Muscle of leg (tissue), 11 donors: ENCODE data around the gene FOXA2. TPM values are rescaled to one million over a fixed set of nuclear protein-coding genes. Genes with fewer than 3 reads are reported as not detected.
"Not testable (repeated sequence)": the region's sequence is repeated elsewhere in the genome, so short reads cannot be mapped to it uniquely, and the experiment has no call there.

Experiments used
- DNase-seq: peaks from one replicate; pipeline ENCODE4 v3.0.0; 2013
- H3K27ac ChIP-seq: one replicate; pipeline ENCODE4 v1.5.1; 2013; ENCODE audit warnings: mild to moderate bottlenecking, low read length, control low read depth
- H3K27me3 ChIP-seq: one replicate; pipeline ENCODE4 v1.6.1; 2013; ENCODE audit warnings: low read length; ENCODE audit not compliant: control insufficient read depth, insufficient read depth
- H3K36me3 ChIP-seq: one replicate; pipeline ENCODE4 v1.6.1; 2013; ENCODE audit warnings: low read length; ENCODE audit not compliant: control insufficient read depth, insufficient read depth
- H3K4me1 ChIP-seq: one replicate; pipeline ENCODE4 v1.6.1; 2013; ENCODE audit warnings: low read length; ENCODE audit not compliant: control insufficient read depth, insufficient read depth
- H3K4me3 ChIP-seq: one replicate; pipeline ENCODE4 v1.5.1; 2013; ENCODE audit warnings: low read length, control low read depth
- H3K9me3 ChIP-seq: replicated peaks from 2 replicates; pipeline ENCODE4 v1.6.1; 2013; ENCODE audit warnings: low read depth, low read length; ENCODE audit not compliant: control insufficient read depth
- WGBS: methylation state at CpG from one replicate; pipeline ENCODE4 v1.1.5; 2013; ENCODE audit warnings: missing lambda C conversion rate; ENCODE audit not compliant: insufficient coverage; 5-methylcytosine and 5-hydroxymethylcytosine counted together
- polyA plus RNA-seq, 8 donors: library from polyadenylated mRNA; unstranded; fragments of 120-200 nt; gene quantifications; one replicate each; pipeline versions ENCODE4 v1.2.1 to v1.2.3, GENCODE V29; 2013; ENCODE audit warnings: inconsistent platforms in 1 of 8, low replicate concordance in 1 of 8; ENCODE audit not compliant: insufficient read length in 8 of 8, insufficient read depth in 1 of 8
- total RNA-seq: library from RNA; stranded (reverse); fragments of 120-200 nt; gene quantifications from one replicate; pipeline ENCODE4 v1.2.4, GENCODE V29; 2013

The FOXA2 gene
- total and polyA plus RNA-seq, 9 donors, result 0.05 to 0.91 (median 0.11) TPM; not detected in 5

DNA sequence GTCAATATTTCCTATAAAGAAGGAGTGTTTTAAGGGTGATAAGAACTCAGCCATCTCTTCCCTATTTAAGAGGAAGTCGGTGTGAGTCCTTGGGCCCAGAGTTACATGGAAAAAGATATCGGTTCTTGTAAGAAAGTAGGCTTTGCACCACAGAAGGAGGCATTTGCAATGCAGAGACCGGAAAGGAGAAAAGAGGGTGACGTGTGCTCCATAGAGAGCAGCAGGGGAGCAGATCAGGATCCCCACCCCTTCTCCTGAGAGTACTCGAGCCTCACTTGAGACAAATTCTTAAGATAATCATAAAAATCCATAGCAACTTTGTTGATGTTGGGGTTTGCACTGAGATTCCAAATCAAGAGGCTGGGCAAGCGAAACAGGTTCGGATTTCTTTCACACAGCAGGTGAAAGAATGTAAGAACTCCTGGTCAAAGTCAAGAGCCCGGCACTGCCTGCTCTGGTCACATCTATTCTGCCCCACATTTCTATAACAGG is 27.8 kb downstream of the FOXA2 start:
- peaks cover 2% of the 10 kb centered on the region for H3K4me1 ChIP-seq
- H3K27me3 ChIP-seq, result peaks cover 45% of the 10 kb centered on the region
- H3K27ac ChIP-seq, result no peak overlapping the region
- H3K9me3 ChIP-seq, result no peaks in the 10 kb centered on the region
- WGBS, result 20% methylated on average over 1 of the region's 8 CpGs
- no peak overlapping the region for H3K4me3 ChIP-seq
- no peak for DNase-seq
- no peaks in the 10 kb centered on the region for H3K36me3 ChIP-seq

DNA sequence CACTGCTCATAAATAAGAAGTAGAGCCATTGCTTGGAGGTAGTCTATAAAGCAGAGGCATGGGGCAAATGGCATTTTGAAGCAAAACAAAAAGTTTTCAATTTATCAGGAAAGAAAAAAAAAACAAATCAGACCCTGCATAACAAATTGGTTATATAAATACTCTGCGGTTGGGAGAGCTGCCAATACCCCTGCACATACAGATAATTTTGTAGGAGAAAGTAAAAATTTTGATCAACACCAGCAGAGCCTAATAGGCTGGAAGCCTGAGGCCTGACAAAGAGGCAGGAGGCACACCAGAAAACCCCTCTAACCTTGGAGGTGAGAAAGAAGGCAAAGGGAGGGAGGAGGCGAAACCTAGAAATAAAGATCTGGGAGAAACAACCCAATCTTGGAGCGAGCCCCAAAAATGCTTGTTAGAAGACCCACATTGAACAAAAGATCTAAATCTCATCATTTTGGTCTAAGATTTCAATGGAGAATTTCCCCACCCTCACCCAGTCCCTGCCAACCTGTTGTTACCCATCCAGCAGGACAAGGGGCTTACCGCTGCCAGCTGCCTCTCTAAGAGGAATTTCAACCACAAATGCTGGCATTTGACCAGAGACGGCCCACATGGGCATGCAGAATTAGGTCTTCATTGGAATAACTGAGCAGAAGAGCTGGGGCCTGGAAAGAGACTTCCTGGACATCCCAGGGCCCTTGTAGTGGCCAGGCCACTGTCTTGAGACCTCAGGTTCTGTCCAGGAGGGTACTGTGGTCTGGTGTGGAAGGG is 28.4 kb downstream of the FOXA2 start:
- H3K9me3 ChIP-seq, result no peaks in the 10 kb centered on the region
- 83% methylated on average over 2 of the region's 5 CpGs for WGBS
- H3K27me3 ChIP-seq, result peaks cover 44% of the 10 kb centered on the region
- no peak overlapping the region for H3K4me3 ChIP-seq
- no peaks in the 10 kb centered on the region for H3K36me3 ChIP-seq
- H3K4me1 ChIP-seq, result peaks cover 2% of the 10 kb centered on the region
- H3K27ac ChIP-seq, result no peak overlapping the region
- DNase-seq, result peak; percentile 5

DNA sequence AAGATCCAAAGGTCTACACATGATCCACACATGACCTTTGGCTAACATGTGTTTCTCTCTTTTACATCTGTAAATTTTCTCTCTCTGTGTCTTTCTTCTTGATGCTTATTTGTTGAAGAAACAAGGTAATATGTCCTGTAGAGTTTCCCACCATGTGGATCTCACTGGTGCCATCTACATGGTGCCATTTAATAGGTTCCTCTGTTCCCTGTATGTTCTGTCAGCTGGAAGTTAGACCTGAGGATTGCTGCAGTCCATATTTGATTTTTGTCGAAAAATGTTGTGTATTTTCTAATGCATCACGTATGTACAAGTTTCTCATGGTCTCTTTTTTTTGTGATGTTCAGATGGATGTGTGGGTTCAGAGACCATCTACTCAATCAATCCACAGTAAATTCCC is 30.0 kb downstream of the FOXA2 start:
- peaks cover 32% of the 10 kb centered on the region for H3K27me3 ChIP-seq
- no peaks in the 10 kb centered on the region for H3K9me3 ChIP-seq
- WGBS, result no CpG with 5 or more reads among the region's 2 CpGs
- H3K36me3 ChIP-seq, result no peaks in the 10 kb centered on the region
- no peak overlapping the region for H3K27ac ChIP-seq
- DNase-seq, result no peak
- peaks cover 2% of the 10 kb centered on the region for H3K4me1 ChIP-seq
- no peak overlapping the region for H3K4me3 ChIP-seq

DNA sequence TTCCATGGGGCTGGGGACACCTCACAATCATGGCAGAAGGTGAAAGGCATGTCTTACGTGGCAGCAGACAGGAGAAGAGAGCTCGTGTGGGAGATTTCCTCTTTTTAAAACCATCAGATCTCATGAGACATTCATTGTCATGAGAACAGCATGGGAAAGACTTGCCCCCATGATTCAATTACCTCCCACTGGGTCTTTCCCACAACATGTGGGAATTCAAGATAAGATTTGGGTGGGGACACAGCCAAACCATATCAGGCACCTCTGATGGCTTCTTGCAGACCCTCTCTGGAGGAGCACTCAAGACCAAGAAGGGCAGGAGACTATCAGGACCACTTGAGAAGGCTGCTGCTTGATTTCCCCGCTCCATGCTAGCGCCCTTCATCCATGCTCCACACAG is 33.9 kb downstream of the FOXA2 start:
- H3K27ac ChIP-seq, H3K4me1 ChIP-seq, H3K36me3 ChIP-seq, H3K9me3 ChIP-seq, H3K27me3 ChIP-seq, H3K4me3 ChIP-seq, DNase-seq: not testable (repeated sequence)
- WGBS, result 88% methylated on average over 2 of the region's 4 CpGs

DNA sequence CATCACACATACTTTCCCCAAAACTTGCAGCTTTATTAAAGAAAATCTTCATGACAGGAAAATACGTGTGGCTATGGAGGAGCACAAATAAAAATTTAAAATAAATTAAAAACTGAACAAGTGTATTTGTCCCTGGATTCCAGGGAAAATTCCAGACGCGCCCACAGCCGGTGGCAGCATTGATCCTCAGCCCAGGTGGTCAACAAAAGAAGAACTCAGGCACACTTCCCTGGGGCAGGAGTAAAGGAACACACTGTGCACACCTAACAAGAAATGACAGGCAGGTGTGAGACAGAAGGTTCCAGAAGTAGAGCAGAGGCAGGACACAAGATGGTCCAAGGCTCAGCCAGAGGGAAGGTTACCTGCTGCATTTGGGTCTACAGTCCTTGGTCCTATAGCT is 36.3 kb downstream of the FOXA2 start:
- Histone ChIP-seq H3K4me1 (no peaks in the 10 kb centered on the region), H3K27me3 (no peaks in the 10 kb centered on the region), H3K9me3 (no peaks in the 10 kb centered on the region), H3K4me3 (no peak overlapping the region), H3K27ac (no peak overlapping the region), H3K36me3 (no peaks in the 10 kb centered on the region)
- no peak for DNase-seq
- 57% methylated on average over 3 of the region's 4 CpGs for WGBS

DNA sequence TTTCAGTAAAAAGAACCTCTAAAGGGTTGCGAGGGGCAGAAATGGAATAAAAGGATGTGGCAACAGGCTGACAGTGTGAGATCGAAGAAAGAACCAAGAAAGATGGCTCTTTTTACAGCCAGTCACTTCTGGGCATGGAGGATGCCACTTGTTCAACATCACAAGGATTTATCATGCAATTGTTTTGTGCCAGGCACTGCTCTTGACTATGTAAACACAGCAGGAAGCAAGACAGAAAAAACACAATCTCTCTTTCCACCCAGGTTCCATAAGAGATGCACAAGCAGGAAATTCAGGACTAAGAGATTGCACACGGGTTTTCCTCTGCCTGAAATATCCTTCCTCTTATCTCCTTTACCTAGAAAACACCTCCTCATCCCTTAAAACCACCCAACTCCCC is 38.0 kb downstream of the FOXA2 start:
- Histone ChIP-seq H3K36me3 (no peaks in the 10 kb centered on the region), H3K27me3 (no peaks in the 10 kb centered on the region), H3K27ac (no peak overlapping the region), H3K4me1 (no peaks in the 10 kb centered on the region), H3K9me3 (no peaks in the 10 kb centered on the region), H3K4me3 (no peak overlapping the region)
- 51% methylated on average over 3 of the region's 3 CpGs for WGBS
- no peak for DNase-seq

DNA sequence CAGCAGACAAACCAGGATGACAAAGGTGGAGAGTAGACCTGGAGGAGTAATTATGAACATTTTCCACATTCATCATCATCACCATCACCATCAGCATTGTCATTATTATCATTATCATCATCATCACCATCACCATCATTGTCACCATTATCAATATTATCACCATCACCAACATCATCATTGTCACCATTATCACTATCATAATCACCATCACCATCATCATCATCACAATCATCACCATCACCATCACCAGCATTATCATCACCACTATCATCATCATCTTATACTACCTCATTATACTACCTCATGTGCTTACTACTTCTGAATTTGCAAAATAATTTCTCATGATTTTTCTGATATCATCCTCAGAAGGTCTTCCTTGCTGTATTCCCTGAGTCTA is 39.3 kb downstream of the FOXA2 start:
- no peak overlapping the region for H3K4me3 ChIP-seq
- no peaks in the 10 kb centered on the region for H3K36me3 ChIP-seq
- DNase-seq, result no peak
- H3K4me1 ChIP-seq, result no peaks in the 10 kb centered on the region
- no peaks in the 10 kb centered on the region for H3K27me3 ChIP-seq
- no peaks in the 10 kb centered on the region for H3K9me3 ChIP-seq
- no peak overlapping the region for H3K27ac ChIP-seq

DNA sequence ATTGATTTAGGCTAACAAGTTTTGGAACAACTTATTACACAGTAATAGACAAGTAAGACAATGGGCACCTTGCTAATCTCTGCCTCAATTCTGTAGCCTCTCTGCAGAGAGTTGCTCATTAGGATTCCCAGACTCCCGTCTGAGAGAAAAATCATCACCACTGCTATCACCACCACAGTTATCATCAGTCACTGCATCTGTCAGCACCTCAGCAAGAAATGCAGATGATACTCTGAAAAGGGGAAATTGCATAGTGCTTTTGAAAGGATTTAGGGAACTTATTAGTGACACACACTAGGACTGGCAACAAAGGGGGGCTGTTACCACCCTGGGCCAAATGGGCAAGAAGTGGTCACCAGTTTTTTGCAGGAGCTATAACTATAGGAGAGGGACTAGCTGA is 39.9 kb downstream of the FOXA2 start:
- no peak for DNase-seq
- Histone ChIP-seq H3K27me3 (no peaks in the 10 kb centered on the region), H3K4me3 (no peak overlapping the region), H3K36me3 (no peaks in the 10 kb centered on the region), H3K9me3 (no peaks in the 10 kb centered on the region), H3K4me1 (no peaks in the 10 kb centered on the region), H3K27ac (no peak overlapping the region)
- no CpG with 5 or more reads among the region's 1 CpG for WGBS

DNA sequence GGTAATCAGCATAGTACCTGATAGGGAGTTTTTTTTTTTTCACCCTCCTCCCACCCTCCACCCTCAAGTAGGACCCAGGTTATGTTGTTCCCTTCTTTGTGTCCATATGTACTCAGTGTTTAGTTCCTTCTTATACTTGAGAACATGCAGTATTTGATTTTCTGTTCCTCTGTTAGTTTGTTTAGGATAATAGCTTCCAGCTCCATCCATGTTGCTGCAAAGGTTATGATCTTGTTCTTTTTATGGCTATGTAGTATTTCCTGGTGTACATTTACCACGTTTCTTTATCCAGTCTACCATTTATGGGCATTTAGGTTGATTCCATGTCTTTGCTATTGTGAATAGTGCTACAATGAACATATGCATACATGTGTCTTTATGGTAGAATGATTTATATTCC is 41.9 kb downstream of the FOXA2 start:
- H3K27me3 ChIP-seq, result no peaks in the 10 kb centered on the region
- no peak overlapping the region for H3K27ac ChIP-seq
- no CpG with 5 or more reads among the region's 1 CpG for WGBS
- no peak for DNase-seq
- H3K36me3 ChIP-seq, result no peaks in the 10 kb centered on the region
- no peaks in the 10 kb centered on the region for H3K4me1 ChIP-seq
- no peak overlapping the region for H3K4me3 ChIP-seq
- H3K9me3 ChIP-seq, result no peaks in the 10 kb centered on the region

DNA sequence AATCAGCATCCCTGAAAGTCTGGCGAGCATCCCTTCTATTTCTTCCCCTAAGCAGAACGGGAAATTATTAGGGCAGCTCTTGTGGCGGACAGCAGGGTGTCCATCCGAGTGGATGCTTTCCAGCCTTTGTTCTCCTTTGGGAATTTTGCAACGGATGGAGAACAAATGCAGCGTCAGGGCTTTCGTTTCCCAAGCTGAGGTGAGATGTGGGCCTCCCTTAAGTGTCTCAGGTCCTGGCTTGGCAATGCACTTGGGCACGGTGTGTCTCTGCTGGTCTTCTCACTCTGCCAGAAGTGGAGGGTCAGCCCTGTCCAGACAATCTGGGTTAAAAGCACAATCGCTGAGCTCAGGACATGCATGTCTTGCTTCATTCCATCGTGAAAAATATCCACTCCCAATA is 43.5 kb downstream of the FOXA2 start:
- Histone ChIP-seq H3K36me3 (no peaks in the 10 kb centered on the region), H3K27me3 (no peaks in the 10 kb centered on the region), H3K27ac (no peak overlapping the region), H3K4me3 (no peak overlapping the region), H3K4me1 (no peaks in the 10 kb centered on the region), H3K9me3 (no peaks in the 10 kb centered on the region)
- 50% methylated on average over 9 of the region's 10 CpGs for WGBS
- no peak for DNase-seq
